CD14-positive monocyte (primary cell): ENCODE data around the gene FBXO48. TPM values are rescaled to one million over a fixed set of nuclear protein-coding genes. Genes with fewer than 3 reads are reported as not detected.

Experiments used
- DNase-seq, 3 donors: peaks; one replicate each; pipeline ENCODE4 v3.0.0-alpha.2; 2011 to 2022
- H2AFZ ChIP-seq: 2 replicates; pipeline ENCODE4 v1.6.0; 2012; ENCODE audit warnings: mild to moderate bottlenecking, low read depth, low read length, inconsistent platforms; ENCODE audit not compliant: insufficient read depth, poor library complexity, severe bottlenecking
- H3K27ac ChIP-seq, 2 donors: 1 replicate in 1 of 2; 2 replicates in 1 of 2; pipeline ENCODE4 v1.5.1; 2012 to 2013; ENCODE audit warnings: low read length in 2 of 2, control low read depth in 1 of 2, inconsistent platforms in 1 of 2, low read depth in 1 of 2, mild to moderate bottlenecking in 1 of 2
- H3K27me3 ChIP-seq, 2 donors: one replicate each; pipeline versions ENCODE4 v1.6.0 to v1.6.1; 2011 to 2013; ENCODE audit warnings: low read length in 2 of 2; ENCODE audit not compliant: control insufficient read depth in 2 of 2, insufficient read depth in 2 of 2
- H3K36me3 ChIP-seq, 2 donors: replicated peaks in 1 of 2; 1 replicate in 1 of 2; 2 replicates in 1 of 2; pipeline versions ENCODE4 v1.5.1 to v1.6.1; 2012 to 2013; ENCODE audit warnings: low read length in 2 of 2, control low read depth in 1 of 2, inconsistent platforms in 1 of 2, mild to moderate bottlenecking in 1 of 2; ENCODE audit not compliant: insufficient read depth in 2 of 2, control insufficient read depth in 1 of 2
- H3K4me1 ChIP-seq, 2 donors: 1 replicate in 1 of 2; 2 replicates in 1 of 2; pipeline versions ENCODE4 v1.5.1 to v1.6.1; 2012 to 2013; ENCODE audit warnings: low read length in 2 of 2, control low read depth in 1 of 2, inconsistent platforms in 1 of 2, mild to moderate bottlenecking in 1 of 2, moderate library complexity in 1 of 2; ENCODE audit not compliant: insufficient read depth in 2 of 2, control insufficient read depth in 1 of 2
- H3K4me2 ChIP-seq: replicated peaks from 2 replicates; pipeline ENCODE3; 2012; ENCODE audit warnings: low read length, moderate library complexity, mild to moderate bottlenecking; ENCODE audit not compliant: poor library complexity, severe bottlenecking; ENCODE audit errors: extremely low read depth
- H3K4me3 ChIP-seq, 3 experiments: fragments of 200-600 bp in 1 of 3; sonication (generic) in 1 of 3; replicated peaks in 1 of 3; 1 replicate in 2 of 3; 2 replicates in 1 of 3; pipeline ENCODE4 v1.5.1; 2011 to 2013; ENCODE audit warnings: low read length in 3 of 3, mild to moderate bottlenecking in 3 of 3, control low read depth in 2 of 3, low read depth in 2 of 3, inconsistent platforms in 1 of 3, moderate library complexity in 1 of 3
- H3K79me2 ChIP-seq: 2 replicates; pipeline ENCODE4 v1.6.0; 2012; ENCODE audit warnings: mild to moderate bottlenecking, control low read depth, inconsistent platforms, low read length, moderate library complexity; ENCODE audit not compliant: insufficient read depth
- H3K9ac ChIP-seq: 2 replicates; pipeline ENCODE4 v1.6.0; 2017; ENCODE audit warnings: low read length, mild to moderate bottlenecking; ENCODE audit not compliant: insufficient read depth, poor library complexity, severe bottlenecking
- H3K9me3 ChIP-seq, 2 donors: replicated peaks in 1 of 2; 1 replicate in 1 of 2; 2 replicates in 1 of 2; pipeline versions ENCODE4 v1.5.1 to v1.6.1; 2012 to 2013; ENCODE audit warnings: low read length in 2 of 2, control low read depth in 1 of 2; ENCODE audit not compliant: control insufficient read depth in 1 of 2, insufficient read depth in 1 of 2
- H4K20me1 ChIP-seq: 2 replicates; pipeline ENCODE4 v1.6.0; 2012; ENCODE audit warnings: mild to moderate bottlenecking, low read length, control low read depth, moderate library complexity; ENCODE audit not compliant: insufficient read depth
- H3K27ac Mint-ChIP-seq, 7 donors: one replicate each; pipeline ENCODE4 v1.8.0; 2020; ENCODE audit warnings: mild to moderate bottlenecking in 7 of 7, mixed read lengths in 7 of 7, moderate library complexity in 6 of 7, inconsistent platforms in 2 of 7
- H3K27me3 Mint-ChIP-seq, 3 donors: one replicate each; pipeline ENCODE4 v1.8.0; 2021 to 2022; ENCODE audit warnings: low read depth in 3 of 3, mild to moderate bottlenecking in 3 of 3, mixed read lengths in 3 of 3, moderate library complexity in 3 of 3, inconsistent platforms in 1 of 3
- H3K36me3 Mint-ChIP-seq, 2 donors: one replicate each; pipeline ENCODE4 v1.8.0; 2020; ENCODE audit warnings: mixed read lengths in 2 of 2, inconsistent platforms in 1 of 2, mild to moderate bottlenecking in 1 of 2
- H3K4me1 Mint-ChIP-seq: one replicate; pipeline ENCODE4 v1.8.0; 2020; ENCODE audit warnings: mild to moderate bottlenecking, mixed read lengths
- H3K4me3 Mint-ChIP-seq, 2 donors: one replicate each; pipeline ENCODE4 v1.8.0; 2020; ENCODE audit warnings: mild to moderate bottlenecking in 2 of 2, mixed read lengths in 2 of 2, moderate library complexity in 1 of 2
- H3K9me3 Mint-ChIP-seq, 7 donors: one replicate each; pipeline ENCODE4 v1.8.0; 2020 to 2022; ENCODE audit warnings: mixed read lengths in 7 of 7, mild to moderate bottlenecking in 6 of 7, moderate library complexity in 6 of 7, inconsistent platforms in 2 of 7
- WGBS: methylation state at CpG from one replicate; pipeline ENCODE4 v1.1.5; 2013; ENCODE audit warnings: missing lambda C conversion rate; ENCODE audit not compliant: insufficient coverage; 5-methylcytosine and 5-hydroxymethylcytosine counted together
- intact Hi-C, 2 donors: fragments of 100-400 bp; cut with micrococcal nuclease; formaldehyde crosslinking; loops; one replicate each; pipeline versions ENCODE4 v1.15.0 to v1.15.1; 2023
- polyA plus RNA-seq, 3 donors: library from polyadenylated mRNA; depleted of rRNA in 1 of 3; unstranded in 2 of 3; stranded (reverse) in 1 of 3; fragments of 300-500 nt in 2 of 3; fragments of >200 nt in 1 of 3; fragmentation: Illumina TruSeq in 2 of 3; gene quantifications; 1 replicate in 2 of 3; 2 replicates in 1 of 3; pipeline ENCODE4 v1.2.3, GENCODE V29; 2012 to 2021
- TF ChIP-seq, protein P1 (sequence below): fragments of 200-600 bp; IDR thresholded peaks from one replicate; pipeline ENCODE4 v1.8.0; 2022; ENCODE audit warnings: antibody characterized with exemption, mild to moderate bottlenecking

The FBXO48 gene
- polyA plus RNA-seq, 3 donors, result 0.08 to 0.85 (median 0.31) TPM

DNA sequence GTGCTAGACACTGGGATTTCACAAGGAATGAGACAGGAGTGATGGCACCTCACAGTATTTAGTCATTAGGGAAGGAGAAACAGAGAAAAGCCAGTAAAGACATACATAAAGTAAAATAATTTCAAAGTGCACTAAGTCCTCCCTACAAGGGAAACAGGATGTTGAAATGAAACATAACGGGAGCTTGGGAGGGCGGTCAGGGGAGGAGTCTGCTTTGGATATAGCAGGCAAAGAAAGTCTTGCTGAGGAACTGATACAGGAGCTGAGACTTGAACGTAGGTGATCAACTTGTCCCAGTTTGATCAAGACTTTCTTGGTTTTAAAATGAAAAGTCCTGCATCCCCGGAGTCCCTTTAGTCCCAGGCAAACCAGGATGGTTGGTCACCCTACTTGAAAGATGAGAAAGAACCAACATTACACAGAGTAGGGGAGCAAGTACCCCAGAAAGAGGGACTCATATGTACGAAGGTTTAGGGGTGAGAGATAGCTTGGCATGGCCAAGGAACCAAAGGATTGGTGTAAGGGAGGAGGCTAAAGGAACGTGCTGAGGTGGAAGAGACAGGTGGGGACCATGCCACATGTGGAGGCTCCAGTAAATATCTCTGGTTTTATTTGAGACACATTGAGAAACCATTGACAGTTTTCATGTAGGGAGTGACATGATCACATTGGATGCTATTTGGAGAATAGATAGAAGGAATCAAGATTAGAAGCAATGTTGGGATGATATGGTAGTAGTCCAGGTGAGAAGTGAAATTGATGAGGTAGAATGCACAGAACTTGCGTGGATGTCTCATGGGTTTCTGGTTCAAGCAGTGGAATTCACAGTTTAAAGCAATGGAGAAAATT lies 28.4 kb downstream of the FBXO48 start:
- H3K36me3 ChIP-seq, result no peaks in the 10 kb centered on the region
- whole genome bisulfite sequencing, result 9% methylated on average over 4 of the region's 7 CpGs
- H3K36me3 Mint-ChIP-seq, result no peaks in the 10 kb centered on the region
- H3K4me1 ChIP-seq, result peaks cover 29 to 33% of the 10 kb centered on the region in 2 donors
- peaks cover 39% of the 10 kb centered on the region for H3K4me1 Mint-ChIP-seq
- no peaks in the 10 kb centered on the region for H4K20me1 ChIP-seq
- peak overlapping the region in 1 of 2 donors; percentile 30 for H3K4me3 Mint-ChIP-seq
- no peaks in the 10 kb centered on the region for H3K27me3 ChIP-seq
- peak overlapping the region; percentile 55 for H2AFZ ChIP-seq
- intact Hi-C loops, result loop anchor here in 1 of 2 donors (10.0 kb wide), 1 partner anchor 244 kb away; no protein-coding TSS in a partner anchor
- no peak overlapping the region for H3K9ac ChIP-seq
- H3K79me2 ChIP-seq, result peaks cover 2% of the 10 kb centered on the region
- H3K27me3 Mint-ChIP-seq, result no peaks in the 10 kb centered on the region
- peak overlapping the region; percentile 40 to 90 (median 85) for H3K27ac Mint-ChIP-seq
- H3K9me3 Mint-ChIP-seq, result no peaks in the 10 kb centered on the region
- H3K4me3 ChIP-seq, result peak overlapping the region in 1 of 3 experiments; percentile 49
- no peaks in the 10 kb centered on the region for H3K9me3 ChIP-seq
- H3K4me2 ChIP-seq, result peak overlapping the region; percentile 49
- TF ChIP-seq, protein P1, sequence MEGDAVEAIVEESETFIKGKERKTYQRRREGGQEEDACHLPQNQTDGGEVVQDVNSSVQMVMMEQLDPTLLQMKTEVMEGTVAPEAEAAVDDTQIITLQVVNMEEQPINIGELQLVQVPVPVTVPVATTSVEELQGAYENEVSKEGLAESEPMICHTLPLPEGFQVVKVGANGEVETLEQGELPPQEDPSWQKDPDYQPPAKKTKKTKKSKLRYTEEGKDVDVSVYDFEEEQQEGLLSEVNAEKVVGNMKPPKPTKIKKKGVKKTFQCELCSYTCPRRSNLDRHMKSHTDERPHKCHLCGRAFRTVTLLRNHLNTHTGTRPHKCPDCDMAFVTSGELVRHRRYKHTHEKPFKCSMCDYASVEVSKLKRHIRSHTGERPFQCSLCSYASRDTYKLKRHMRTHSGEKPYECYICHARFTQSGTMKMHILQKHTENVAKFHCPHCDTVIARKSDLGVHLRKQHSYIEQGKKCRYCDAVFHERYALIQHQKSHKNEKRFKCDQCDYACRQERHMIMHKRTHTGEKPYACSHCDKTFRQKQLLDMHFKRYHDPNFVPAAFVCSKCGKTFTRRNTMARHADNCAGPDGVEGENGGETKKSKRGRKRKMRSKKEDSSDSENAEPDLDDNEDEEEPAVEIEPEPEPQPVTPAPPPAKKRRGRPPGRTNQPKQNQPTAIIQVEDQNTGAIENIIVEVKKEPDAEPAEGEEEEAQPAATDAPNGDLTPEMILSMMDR, result no peak
- DNase-seq, result peak; percentile 22 to 44 (median 38)
- peak overlapping the region; percentile 44 to 69 for H3K27ac ChIP-seq

DNA sequence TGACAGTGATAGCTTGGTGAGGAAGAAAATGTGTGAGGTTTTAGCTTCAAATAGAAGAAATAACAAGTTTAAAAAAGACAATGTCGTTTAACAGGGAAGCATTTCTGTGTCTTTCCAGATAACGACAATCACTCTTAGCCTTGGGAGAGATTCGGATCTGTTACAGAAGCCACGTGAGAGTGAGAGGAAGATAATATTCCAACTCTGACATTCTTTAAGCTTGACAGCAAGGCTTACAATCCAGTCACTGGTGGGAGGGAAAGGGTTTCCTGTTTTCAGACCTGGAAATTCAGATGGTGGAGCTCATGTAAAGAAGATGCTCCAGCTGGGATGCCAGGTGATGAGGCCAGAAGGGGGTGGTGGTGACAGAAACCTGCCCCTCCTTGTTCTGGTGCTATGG lies 30.8 kb downstream of the FBXO48 start:
- no peaks in the 10 kb centered on the region for H3K27me3 ChIP-seq
- Mint-ChIP-seq H3K4me3 (no peak overlapping the region), H3K4me1 (peaks cover 35% of the 10 kb centered on the region), H3K27me3 (no peaks in the 10 kb centered on the region), H3K27ac (no peak overlapping the region), H3K9me3 (peaks cover 0 to 6% (median 2%) of the 10 kb centered on the region in 7 donors), H3K36me3 (peaks cover 0 to 3% of the 10 kb centered on the region in 2 donors)
- TF ChIP-seq, protein P1, result no peak
- intact Hi-C loops, result loop anchor here in 1 of 2 donors (10.0 kb wide), 1 partner anchor 241 kb away; no protein-coding TSS in a partner anchor
- H3K79me2 ChIP-seq, result peaks cover 2% of the 10 kb centered on the region
- H2AFZ ChIP-seq, result no peak overlapping the region
- WGBS, result no CpG with 5 or more reads among the region's 4 CpGs
- H3K4me2 ChIP-seq, result no peak overlapping the region
- H3K27ac ChIP-seq, result no peak overlapping the region
- H3K9me3 ChIP-seq, result peaks cover 0 to 5% of the 10 kb centered on the region in 2 donors
- H3K4me3 ChIP-seq, result no peak overlapping the region
- H3K9ac ChIP-seq, result no peak overlapping the region
- H3K4me1 ChIP-seq, result peaks cover 26 to 28% of the 10 kb centered on the region in 2 donors
- no peaks in the 10 kb centered on the region for H4K20me1 ChIP-seq
- no peak for DNase-seq
- no peaks in the 10 kb centered on the region for H3K36me3 ChIP-seq
